ENCODE results near the gene PDZD7.
"Not testable (repeated sequence)": the region's sequence is repeated elsewhere in the genome, so short reads cannot be mapped to it uniquely, and the experiment has no call there.

PDZD7 gene

DNA sequence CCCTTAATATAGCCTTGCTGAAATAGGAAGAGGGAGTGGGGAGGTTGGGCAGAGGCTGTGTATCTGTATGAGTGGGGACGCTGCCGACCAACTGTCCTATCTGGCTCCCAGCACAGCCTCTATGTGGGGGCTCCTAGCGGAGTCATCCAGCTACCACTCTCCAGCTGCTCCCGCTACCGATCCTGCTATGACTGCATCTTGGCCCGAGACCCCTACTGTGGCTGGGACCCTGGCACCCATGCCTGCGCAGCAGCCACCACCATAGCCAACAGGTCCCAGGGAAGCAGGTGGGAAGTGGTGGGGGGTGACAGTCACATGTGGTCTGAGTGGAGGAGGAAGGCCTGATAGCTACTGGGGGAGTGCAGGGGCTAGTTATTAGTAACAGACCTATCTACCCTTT lies 50.2 kb downstream of the PDZD7 start:
- no peak for DNase-seq

DNA sequence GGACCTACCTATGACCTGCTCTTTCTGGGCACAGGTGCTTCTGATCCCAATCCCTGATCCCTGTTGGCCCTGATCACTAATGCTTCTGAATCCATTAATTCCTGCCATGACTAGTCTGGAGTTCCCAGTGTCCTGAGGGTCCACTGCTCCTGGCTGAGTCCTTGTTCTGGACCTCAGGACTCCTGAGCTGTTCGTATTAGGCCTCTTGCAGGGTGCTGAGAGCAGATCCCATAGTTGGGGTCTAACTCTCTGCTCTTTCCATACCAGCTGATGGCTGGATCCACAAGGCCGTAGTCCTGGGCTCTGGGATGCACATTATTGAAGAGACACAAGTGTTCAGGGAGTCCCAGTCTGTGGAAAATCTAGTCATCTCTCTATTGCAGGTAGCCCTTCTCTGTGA lies 50.6 kb downstream of the PDZD7 start:
- no peak for DNase-seq

DNA sequence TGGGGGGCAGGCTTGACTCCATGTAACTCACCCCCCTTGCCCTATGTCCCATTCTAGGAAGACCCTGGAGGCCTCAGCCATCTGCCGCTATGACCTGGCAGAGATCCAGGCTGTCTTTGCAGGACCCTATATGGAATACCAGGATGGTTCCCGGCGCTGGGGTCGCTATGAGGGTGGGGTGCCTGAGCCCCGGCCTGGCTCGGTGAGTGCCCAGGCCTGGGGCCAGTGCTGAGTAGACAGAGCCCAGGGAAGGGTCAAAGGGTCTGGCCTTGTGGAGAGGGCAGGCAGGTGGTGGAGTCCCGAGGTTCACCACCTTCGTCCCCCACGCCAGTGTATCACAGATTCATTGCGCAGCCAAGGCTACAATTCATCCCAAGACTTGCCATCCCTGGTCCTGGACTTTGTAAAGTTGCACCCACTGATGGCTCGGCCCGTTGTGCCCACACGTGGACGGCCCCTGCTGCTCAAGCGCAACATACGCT lies 51.1 kb downstream of the PDZD7 start:
- no peak for DNase-seq

GRCh38 chr10:100978901-100979195 lies 52.1 kb downstream of the PDZD7 start:
- DNase-seq = no peak

DNA sequence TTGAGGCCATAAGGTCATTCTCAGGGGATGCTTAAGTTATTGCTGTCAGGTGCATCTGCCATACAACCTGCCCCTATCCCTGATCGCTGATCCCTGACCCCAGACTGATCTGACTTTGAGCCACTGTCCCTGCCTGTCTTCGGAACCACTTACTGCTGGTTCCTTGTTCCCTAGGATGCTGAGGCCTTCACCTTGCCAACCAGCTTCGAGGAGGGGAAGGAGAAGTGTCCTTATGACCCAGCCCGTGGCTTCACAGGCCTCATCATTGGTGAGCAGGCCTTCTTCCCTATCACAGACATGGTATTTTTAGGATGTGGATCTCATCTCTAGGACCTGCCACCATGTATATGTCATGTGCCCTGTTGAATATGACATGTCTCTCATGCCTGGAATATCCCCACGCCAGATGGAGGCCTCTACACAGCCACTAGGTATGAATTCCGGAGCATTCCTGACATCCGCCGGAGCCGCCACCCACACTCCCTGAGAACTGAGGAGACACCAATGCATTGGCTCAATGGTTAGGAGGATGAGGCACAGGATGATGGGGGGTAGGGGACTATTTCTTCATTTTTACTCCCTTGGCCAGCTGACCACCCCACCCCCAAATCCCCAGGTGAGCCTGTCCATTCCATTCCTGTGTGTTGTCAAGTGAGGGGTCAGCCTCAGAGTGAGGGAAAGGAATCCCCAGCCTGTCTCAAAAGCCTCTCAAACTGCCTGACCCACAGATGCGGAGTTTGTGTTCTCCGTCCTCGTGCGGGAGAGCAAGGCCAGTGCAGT lies 52.6 kb downstream of the PDZD7 start:
- no peak for DNase-seq

DNA sequence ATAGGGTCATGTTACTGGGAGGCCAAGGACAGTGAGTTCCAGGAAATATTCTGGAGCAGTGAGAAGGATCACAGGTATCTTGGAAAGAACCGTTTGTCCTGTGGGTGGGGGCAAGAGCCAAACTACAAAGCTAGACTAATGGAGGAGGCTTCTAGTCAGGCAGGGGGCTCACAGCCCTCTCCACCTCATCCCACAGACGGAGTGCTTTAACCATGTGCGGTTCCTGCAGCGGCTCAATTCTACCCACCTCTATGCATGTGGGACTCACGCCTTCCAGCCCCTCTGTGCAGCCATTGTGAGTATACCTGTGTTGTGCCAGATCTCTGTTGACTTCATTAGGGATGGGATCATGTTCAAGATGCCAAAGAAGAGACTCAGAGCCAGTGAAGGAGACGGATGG lies 53.5 kb downstream of the PDZD7 start:
- no peak for DNase-seq

- DNase-seq = no peak
Measured at GRCh38 chr10:100976906-100977305, 54.0 kb downstream of the PDZD7 start.

DNA sequence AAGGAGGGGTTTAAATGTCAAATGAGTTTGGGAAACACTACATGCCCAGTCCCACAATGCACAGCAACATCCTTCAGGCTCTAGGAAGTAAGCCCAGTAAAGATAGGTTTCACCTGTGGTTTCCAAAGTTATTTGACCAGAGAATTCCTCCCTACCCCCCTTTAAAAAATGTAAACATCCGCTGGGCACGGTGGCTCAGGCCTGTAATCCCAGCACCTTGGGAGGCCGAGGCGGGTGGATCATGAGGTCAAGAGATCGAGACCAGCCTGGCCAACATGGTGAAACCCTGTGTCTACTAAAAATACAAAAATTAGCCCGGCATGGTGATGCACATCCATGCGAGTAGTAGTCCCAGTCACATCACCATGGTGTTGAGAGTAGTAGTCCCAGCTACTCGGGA lies 55.5 kb downstream of the PDZD7 start:
- DNase-seq = not testable (repeated sequence)

GRCh38 chr10:100972904-100973535 lies 57.9 kb downstream of the PDZD7 start:
- no peak for DNase-seq

DNA sequence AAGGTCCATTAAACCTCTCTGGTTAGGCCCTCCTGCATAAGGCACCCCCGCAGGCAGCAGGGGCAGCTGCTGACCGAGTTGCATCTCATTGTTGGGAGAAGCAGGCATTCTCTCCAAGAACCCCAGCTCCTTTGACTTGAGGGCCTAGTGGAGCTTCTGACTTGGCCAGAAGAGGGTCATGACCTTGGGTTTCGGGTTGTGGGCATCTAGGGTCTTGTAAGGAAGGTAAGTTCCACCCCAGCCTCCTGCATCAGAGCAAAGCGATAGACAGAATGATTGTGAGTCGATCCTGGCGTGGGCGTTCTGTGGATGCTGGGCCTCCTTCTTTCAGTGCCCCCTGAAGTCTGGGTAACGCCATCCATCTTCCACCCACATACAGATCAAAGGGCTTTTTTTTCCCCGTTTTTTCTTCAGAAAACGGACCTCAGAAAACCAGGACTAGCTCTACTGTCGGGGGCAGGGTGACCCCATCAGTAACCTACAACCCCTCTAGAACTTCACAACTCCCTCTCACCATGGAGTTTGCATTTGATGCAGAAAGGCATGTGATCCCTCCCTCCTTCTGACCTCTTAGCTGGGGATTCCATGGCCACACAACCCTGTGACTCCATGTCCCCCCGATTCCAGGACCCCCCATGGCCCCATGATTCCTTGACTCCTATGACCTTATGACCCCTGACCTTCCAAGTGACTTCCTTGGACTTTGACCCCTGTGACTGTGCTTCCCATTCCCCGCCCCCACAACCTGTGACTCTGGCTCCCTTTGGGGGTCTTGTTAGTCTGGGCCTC lies 58.6 kb downstream of the PDZD7 start:
- no peak for DNase-seq

GRCh38 chr10:100970914-100971811 lies 59.8 kb downstream of the PDZD7 start:
- DNase-seq = no peak

DNA sequence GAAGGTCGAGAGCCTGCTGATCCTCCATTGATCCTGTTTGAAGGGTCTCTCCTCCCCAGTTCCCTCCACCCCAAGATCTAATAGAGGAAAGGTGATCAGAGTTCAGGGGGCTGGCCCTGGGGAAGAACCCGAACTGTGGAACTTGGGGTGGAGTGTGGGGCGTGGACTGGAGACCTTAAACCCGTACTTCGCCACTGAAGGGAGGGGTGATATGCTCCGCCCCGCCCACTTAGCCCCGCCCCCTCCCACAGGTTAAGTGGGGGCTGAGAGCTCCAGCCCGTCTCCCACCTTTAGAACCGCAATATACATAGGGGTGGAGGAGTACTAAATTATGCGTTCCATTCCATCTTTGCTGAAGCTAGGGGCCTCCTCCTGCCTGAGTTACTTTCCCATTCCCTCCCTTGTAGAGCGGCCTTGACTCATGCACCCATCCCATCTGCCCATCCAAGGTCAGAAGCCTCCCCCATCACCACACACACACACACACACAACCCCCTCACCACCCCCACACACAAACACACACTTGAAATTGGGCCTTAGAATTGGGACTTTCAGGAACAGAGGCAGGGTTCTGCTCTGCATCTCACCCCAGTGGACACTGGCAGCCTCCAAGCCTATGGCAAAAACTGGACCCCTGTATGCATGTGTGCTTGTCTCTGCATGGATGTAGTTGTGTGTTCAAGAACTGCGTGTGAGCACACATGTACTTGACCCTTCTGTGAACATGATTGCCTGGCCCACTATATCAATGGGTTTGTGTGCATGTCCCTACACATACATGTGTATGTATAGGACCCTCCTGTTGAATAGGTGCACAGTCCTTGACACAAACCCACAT lies 60.6 kb downstream of the PDZD7 start:
- DNase-seq = no peak

GRCh38 chr10:100969187-100970075 lies 61.5 kb downstream of the PDZD7 start, which contains the start of gene SEMA4G:
Gene SEMA4G, plus strand, starts transcription at chr10:100969504. Its CDS starts 3,409 bp downstream, at chr10:100972913.
- DNase-seq = peak; percentile 81

GRCh38 chr10:100968863-100969186 lies 62.1 kb downstream of the PDZD7 start:
- DNase-seq = no peak

- DNase-seq = no peak
Measured at GRCh38 chr10:100968062-100968736, 62.7 kb downstream of the PDZD7 start.

GRCh38 chr10:100967332-100967731 lies 63.6 kb downstream of the PDZD7 start:
- no peak for DNase-seq

- DNase-seq = no peak
Measured at GRCh38 chr10:100966887-100967286, 64.0 kb downstream of the PDZD7 start.

- no peak for DNase-seq
Measured at GRCh38 chr10:100965820-100966219, 65.1 kb downstream of the PDZD7 start.

GRCh38 chr10:100963826-100964225 lies 67.1 kb downstream of the PDZD7 start:
- no peak for DNase-seq
